Sigmoid colon (tissue), 4 donors: Measurements from ENCODE around the gene CPSF4L.

Experiments
- CTCF ChIP-seq, 4 experiments: fragments of 450-650 bp in 3 of 4; fragments of 200-600 bp in 1 of 4; IDR thresholded peaks; one replicate each; pipeline ENCODE4 v1.5.1; 2016 to 2019; ENCODE audit warnings: antibody characterized with exemption in 4 of 4, mild to moderate bottlenecking in 3 of 4, moderate library complexity in 2 of 4
- POLR2A ChIP-seq, 2 donors: fragments of 450-650 bp; IDR thresholded peaks; one replicate each; pipeline ENCODE4 v1.6.1; 2016; ENCODE audit warnings: antibody characterized with exemption in 2 of 2, mild to moderate bottlenecking in 2 of 2, moderate library complexity in 2 of 2
- POLR2AphosphoS5 ChIP-seq, 4 donors: sonication (generic); formaldehyde crosslinking; IDR thresholded peaks; one replicate each; pipeline ENCODE4 v1.6.1; 2017; ENCODE audit warnings: antibody characterized with exemption in 4 of 4

GRCh38 chr17:73311428-73311780, 49.7 kb upstream of the CPSF4L start:
- TF ChIP-seq POLR2A (IDR thresholded peaks at IDR 0.05) (no peak), CTCF (IDR thresholded peaks at IDR 0.05) (no peak), POLR2AphosphoS5 (IDR thresholded peaks at IDR 0.05) (no peak)
